Activated naive CD4-positive, alpha-beta T cell treated with anti-CD3 and anti-CD28 coated beads, Interleukin-2, amount 50 U/mL, for 16 hours (primary cell): Measurements from ENCODE around the gene CNGA3.
A peak's percentile ranks its signal among the peaks of the same experiment; 100 is the strongest.
"Not testable (repeated sequence)": the region's sequence is repeated elsewhere in the genome, so short reads cannot be mapped to it uniquely, and the experiment has no call there.

Source experiments
- DNase-seq: peaks from one replicate; pipeline ENCODE4 v3.0.0-alpha.2; 2020

Gene CNGA3

DNA sequence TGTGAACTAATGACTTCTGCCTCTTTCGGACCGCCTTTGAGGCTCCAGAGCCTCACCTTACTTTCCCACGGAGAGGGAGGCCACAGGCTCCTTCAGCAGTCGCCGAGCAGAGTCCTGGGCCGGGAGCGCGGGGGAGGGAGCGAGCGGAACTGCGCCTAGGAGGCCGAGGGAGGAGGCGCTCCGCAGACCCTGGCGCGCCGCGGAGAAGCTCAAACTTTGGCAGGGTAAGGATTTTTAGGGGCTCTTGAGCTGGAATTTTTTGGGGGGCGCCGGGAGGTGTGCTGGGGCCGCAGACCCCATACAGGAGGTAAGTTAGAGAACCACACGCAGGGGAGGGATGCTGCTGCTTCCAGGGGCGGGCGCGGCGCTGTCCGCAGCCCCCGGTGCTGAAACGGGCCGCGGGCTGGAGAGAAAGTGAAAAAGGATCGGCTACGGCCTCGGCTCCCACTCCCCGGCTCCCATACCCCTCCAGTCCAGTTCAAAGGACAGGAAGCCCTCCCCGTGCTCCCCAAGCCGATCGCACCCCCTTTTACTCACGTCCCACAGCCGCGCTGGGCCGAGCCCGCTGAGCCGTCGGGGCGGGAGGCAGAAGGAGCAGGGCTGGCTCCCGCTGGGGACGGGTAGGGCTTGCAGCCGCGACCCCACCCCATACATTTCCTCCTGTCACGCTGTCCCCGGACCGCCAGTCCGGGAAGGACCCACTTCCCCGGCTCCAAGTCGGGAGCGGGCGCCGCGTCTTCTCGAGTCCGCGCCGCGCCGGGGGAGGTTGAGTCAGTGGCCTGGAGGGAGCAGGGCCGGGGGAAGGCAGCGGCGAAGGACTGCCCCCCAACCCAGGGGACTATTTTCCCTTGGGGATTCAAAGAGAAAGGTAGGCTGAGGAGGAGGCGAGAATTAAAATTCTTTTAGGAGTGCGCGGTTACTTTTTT lies at the start of gene CNGA3:
Gene CNGA3, plus strand, starts transcription at position 146 of the 926 bp plus-strand sequence. CDS start 23,520 bp downstream, outside the sequence.
- DNase-seq: peak; percentile 26

DNA sequence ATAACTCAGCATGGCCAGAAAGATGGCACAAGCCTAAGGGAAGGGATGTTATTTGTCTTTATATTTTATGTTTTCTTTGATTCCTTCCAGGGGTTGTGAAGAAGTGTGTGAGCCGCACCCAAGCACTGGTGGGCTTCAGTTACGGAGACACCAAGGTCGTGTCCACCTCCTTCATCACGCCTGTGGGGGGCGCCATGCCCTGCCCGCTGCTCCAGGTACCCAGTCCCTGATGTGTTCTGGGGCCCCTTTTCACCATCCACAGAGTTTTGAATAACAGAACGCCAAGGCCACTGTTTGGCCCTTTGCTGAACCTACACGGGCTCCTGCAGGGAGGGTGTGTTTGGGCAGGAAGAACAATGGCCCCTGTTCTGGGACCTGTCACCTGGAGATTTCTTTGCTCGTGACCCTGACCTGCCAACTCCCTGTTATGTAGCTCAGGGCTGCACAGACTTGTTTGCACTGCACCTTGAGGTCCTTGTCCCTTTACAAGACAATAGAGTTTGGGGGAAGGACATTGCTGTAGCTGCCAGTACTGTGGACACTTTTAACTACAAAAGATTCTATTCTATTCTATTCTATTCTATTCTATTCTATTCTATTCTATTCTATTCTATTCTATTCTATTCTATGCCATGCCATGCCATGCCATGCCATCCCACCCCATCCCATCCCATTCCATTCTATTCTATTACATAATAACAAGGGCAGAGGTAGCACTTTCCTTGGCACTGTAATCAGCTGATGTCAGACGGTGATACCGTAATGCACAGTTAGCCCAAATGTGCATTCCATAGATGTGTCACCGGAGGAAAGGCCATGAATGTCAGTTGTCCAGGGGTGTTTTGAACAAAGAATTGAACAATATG lies 48.2 kb upstream of the CNGA3 start:
- DNase-seq: no peak

- no peak for DNase-seq
Observed at GRCh38 chr2:98298683-98299164, 47.5 kb upstream of the CNGA3 start.

- no peak for DNase-seq
Observed at GRCh38 chr2:98299211-98299905, 46.9 kb upstream of the CNGA3 start.

- no peak for DNase-seq
Observed at GRCh38 chr2:98300141-98300874, 45.9 kb upstream of the CNGA3 start.

DNA sequence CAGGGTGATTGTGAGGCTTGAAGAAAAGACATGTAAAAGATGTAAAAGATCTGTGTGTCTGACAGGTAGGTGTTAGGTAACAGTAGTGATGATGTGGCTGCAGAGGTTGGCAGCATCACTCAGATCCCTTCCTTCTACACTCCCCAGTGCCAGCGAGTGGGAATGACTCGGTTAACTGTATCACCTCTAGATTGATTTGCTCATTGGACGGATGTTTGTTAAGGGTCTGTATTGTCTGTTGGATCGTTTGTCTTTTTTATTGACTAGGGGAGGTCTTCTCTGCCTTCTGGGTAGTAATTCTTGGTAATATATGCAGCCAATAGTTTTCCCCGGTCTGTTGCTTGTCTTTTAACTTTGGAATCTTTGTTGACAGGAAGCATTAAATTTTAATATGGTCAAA lies 44.8 kb upstream of the CNGA3 start:
- no peak for DNase-seq

- not testable (repeated sequence) for DNase-seq
Observed at GRCh38 chr2:98307131-98307696, 39.0 kb upstream of the CNGA3 start.

- no peak for DNase-seq
Observed at GRCh38 chr2:98308068-98308467, 38.2 kb upstream of the CNGA3 start.

DNA sequence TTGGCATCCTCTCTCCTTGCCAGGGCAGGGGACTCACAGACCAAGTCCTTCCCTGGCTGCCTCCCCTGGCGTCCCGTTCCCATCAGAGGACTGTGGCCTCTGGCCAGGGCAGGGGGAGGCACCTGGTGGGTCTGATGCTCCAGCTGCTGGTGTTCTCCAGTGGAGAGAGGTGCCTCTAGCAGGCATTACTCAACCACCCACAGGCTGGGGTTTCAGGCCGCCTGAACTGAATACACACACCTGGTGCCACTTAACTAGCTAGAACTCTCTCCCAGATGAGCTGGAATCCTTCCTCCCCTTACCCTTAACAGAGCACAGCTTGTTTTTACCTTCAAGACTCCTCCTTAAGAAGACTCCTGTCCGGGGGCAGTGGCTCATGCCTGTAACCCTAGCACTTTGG lies 37.7 kb upstream of the CNGA3 start:
- DNase-seq: no peak

- DNase-seq: no peak
Observed at GRCh38 chr2:98309580-98309979, 36.7 kb upstream of the CNGA3 start.

DNA sequence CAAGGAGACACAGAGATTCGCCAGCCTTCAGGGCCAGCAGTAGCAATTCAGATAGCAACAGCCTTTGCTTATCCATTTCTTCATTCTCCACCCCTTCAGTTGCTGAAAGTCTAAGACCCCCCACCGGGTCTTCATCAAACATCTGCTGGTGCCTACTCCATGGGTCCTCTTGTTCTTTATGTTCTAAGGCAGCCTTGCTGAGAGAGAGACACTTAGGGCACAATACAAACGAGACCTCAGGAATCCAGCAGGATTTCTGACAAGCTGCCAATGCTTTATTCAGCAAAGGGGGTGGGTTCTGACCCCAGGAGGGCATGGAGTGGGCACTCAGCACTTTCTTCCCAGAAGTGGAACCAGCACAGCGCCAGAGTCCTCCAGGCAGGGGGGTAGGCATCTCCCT lies 36.2 kb upstream of the CNGA3 start:
- DNase-seq: no peak

- no peak for DNase-seq
Observed at GRCh38 chr2:98311090-98311489, 35.2 kb upstream of the CNGA3 start.

GRCh38 chr2:98311771-98312545 lies 34.3 kb upstream of the CNGA3 start:
- DNase-seq: no peak

DNA sequence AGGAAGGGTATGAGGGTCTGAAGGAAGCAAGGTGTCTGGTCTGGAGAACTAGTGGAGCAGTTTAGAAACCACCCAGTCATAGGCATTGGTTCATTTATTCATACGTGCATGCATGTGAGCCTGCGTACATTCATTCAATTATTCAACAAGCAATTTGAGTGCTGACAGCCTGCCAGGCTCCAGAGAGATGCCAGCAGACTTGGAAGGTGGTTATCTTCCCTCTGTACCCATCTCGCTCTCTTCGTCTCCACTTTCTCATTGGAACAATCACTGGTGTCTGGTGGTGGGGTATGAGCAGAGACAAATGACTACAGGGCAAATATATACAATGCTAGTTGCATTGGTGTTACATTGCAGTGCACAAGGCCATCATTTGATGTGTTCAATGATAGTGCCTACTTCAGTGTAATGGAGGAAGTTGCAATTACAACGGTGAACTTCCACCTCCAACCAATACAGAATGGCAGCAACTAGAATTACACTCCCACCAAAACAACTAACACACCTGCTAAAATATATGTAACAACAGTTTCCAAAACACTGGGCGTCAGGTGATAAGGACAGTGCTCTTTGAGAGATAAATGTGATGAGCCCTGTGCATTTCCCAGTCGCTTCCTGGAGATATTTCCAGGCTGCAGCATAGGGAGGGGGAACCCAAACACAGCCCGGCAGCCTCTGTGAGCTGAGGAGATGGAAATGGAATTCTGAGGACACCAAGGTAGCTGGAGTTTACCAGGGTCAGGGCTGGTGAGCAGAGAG lies 32.6 kb upstream of the CNGA3 start:
- no peak for DNase-seq

DNA sequence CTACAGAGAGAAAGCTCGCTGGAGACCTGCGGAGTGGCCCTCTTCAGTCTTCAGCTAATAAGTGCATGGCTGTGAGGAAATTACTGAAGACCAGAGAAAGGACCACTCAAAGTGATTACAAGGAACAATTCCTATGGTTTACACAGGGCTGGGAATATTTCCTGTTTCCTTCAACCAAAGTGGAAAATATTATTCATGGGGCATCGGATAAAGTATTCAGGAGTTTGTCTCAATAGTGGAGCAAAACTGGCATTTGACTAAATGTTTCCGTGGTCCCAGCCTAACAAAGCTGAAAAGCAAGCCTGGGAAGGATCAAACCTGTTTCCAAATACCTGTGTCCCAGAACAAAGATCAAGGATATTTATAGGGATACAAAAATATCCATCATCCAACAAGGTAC lies 32.0 kb upstream of the CNGA3 start:
- DNase-seq: no peak

DNA sequence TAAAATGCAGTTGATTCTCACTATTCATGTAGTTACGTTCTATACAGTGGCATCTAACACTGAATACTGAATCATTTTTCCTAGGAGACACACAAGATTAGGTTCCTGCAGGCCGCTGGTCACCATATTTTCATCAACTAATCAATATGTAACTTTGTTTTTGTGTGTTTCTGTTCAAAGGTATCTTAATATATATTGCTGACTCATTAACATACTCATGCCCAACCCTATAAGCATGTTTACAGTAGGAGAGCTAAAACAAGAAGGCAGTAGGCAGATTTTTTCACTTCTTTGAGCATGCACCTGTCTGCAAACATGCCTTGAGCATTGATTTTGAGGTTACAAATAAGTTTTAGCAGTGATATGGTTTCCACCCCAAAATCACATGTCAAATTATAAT lies 30.3 kb upstream of the CNGA3 start:
- DNase-seq: no peak

GRCh38 chr2:98317214-98317613 lies 29.0 kb upstream of the CNGA3 start:
- no peak for DNase-seq

DNA sequence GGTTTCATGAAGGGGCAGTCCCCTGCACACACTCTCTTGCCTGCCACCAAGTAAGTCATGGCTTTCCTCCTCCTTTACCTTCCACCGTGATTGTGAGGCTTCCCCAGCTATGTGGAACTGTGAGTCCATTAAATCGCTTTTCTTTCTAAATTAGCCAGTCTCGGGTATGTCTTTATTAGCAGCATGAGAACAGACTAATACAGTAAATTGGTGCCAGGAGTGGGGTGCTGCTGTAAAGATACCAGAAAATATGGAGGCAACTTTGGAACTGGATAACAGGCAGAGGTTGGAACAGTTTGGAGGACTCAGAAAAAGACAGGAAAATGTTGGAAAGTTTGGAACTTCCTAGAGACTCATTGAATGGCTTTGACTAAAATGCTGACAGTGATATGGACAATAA lies 26.1 kb upstream of the CNGA3 start:
- DNase-seq: not testable (repeated sequence)

DNA sequence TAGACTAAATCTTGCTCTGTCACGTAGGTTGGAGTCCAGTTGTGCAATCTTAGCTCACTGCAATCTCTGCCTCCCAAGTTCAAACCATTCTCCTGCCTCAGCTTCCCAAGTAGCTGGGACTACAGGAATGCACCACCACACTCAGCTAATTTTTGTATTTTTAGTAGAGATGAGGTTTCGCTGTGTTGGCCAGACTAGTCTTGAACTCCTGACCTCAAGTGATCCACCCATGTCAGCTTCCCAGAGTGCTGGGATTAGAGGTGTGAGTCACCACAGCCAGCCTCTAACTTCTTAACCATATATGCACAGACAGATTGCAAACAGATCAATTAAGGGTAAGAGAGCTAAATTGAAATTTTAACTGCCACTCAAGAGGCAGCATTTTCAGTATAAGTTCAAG lies 22.1 kb upstream of the CNGA3 start:
- DNase-seq: no peak

DNA sequence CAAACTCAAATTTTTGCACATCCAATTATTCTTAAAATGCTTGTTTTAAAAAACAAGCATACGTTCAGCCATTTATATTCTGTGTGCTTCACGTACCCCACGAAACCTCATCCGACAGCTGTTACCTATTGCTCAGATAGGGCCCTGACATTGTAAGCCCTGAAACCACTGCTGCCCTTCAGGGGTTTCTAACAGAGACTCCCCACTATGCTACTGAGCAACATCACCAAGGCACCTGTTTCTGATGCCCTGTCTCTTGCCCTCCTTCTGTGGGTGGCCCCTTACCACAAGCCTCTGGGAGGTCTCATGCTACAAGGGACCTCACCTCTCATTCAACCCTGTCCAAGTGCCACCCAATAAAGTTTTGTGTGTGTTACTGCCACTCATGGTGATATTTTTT lies 18.5 kb upstream of the CNGA3 start:
- DNase-seq: no peak
